GM10248 (cell line): Measurements from ENCODE around the gene PLEKHG4.

Experiments used
- CTCF ChIA-PET: fragments of 300-600 bp; sonication (Branson Sonifier 250); formaldehyde crosslinking; extraction: SDS; loops from one replicate; lab custom pipeline; 2021; ENCODE audit warnings: antibody characterized with exemption; lab: Yijun Ruan, JAX
- POLR2A ChIA-PET: fragments of 350-650 bp; sonication (Branson Sonifier 250); formaldehyde crosslinking; extraction: SDS; loops from one replicate; lab custom pipeline; 2020; ENCODE audit warnings: antibody characterized with exemption; lab: Yijun Ruan, JAX
- DNase-seq: peaks from one replicate; pipeline ENCODE4 v3.0.0; 2012; ENCODE audit errors: extremely low spot score
- CTCF ChIP-seq: IDR thresholded peaks from 2 replicates; pipeline ENCODE4 v1.5.1; 2012; ENCODE audit warnings: mild to moderate bottlenecking, low read depth; ENCODE audit errors: extremely low read depth, missing control alignments, control extremely low read depth

The PLEKHG4 gene

GRCh38 chr16:67234180-67234597 lies 45.1 kb upstream of the PLEKHG4 start:
- no peak for TF ChIP-seq CTCF
- ChIA-PET CTCF (interaction anchor here (1.4 to 4.9 kb wide), 2 partner anchors 11 to 217 kb away, joined by 3 to 32 read pairs; partner anchors contain the start of gene FHOD1), POLR2A (no interaction called here)
- DNase-seq: no peak

- no peak for DNase-seq
- no peak for TF ChIP-seq CTCF
- CTCF ChIA-PET: interaction anchor here (4.9 kb wide), 1 partner anchor 9 kb away, joined by 32 read pairs; the partner anchor contains the start of gene FHOD1
- POLR2A ChIA-PET: interaction anchor here (0.8 to 1.5 kb wide), 3 partner anchors 8 to 11 kb away, joined by 3 to 9 read pairs (median 5); partner anchors contain the start of genes FHOD1 and TMEM208
Observed at GRCh38 chr16:67235816-67236562, 43.3 kb upstream of the PLEKHG4 start.

- no peak for TF ChIP-seq CTCF
- peak; percentile 79 for DNase-seq
- ChIA-PET POLR2A (interaction anchor here (1.0 to 1.5 kb wide), 2 partner anchors 10 to 11 kb away, joined by 5 to 9 read pairs; partner anchors contain the start of genes FHOD1 and TMEM208), CTCF (interaction anchor here (2.4 to 4.9 kb wide), 2 partner anchors 9 kb away, joined by 14 to 32 read pairs; partner anchors contain the start of genes FHOD1 and TMEM208)
Observed at GRCh38 chr16:67236563-67237395, 42.6 kb upstream of the PLEKHG4 start.

- no peak for TF ChIP-seq CTCF
- CTCF ChIA-PET: interaction anchor here (1.0 to 2.4 kb wide), 4 partner anchors 9 to 277 kb away, joined by 3 to 14 read pairs (median 7); partner anchors contain the start of genes CES3, FHOD1, TMEM208 and ZDHHC1
- DNase-seq: no peak
- POLR2A ChIA-PET: interaction anchor here (0.7 to 1.5 kb wide), 2 partner anchors 11 kb away, joined by 3 to 9 read pairs; partner anchors contain the start of gene TMEM208
Observed at GRCh38 chr16:67237396-67238277, 41.7 kb upstream of the PLEKHG4 start.

GRCh38 chr16:67238278-67238575 lies 41.1 kb upstream of the PLEKHG4 start:
- POLR2A ChIA-PET: interaction anchor here (0.7 kb wide), 1 partner anchor 11 kb away, joined by 3 read pairs; the partner anchor contains the start of gene TMEM208
- DNase-seq: no peak
- CTCF ChIA-PET: interaction anchor here (1.0 to 2.4 kb wide), 5 partner anchors 8 to 277 kb away, joined by 3 to 14 read pairs (median 3); partner anchors contain the start of genes CES3, FHOD1, TMEM208 and ZDHHC1
- TF ChIP-seq CTCF: no peak
